Progenitor cell of endocrine pancreas (in vitro differentiated cells): Measurements from ENCODE around the gene TPCN2. TPM values are rescaled to one million over a fixed set of nuclear protein-coding genes. Genes with fewer than 3 reads are reported as not detected.

Experiments
- DNase-seq: peaks from one replicate; pipeline ENCODE4 v3.0.0; 2021; ENCODE audit warnings: low spot score; ENCODE audit not compliant: unreplicated experiment
- H3K27ac Mint-ChIP-seq: 2 replicates; pipeline ENCODE4 v1.8.0; 2021; ENCODE audit warnings: mild to moderate bottlenecking, moderate library complexity, mixed read lengths
- H3K27me3 Mint-ChIP-seq: 2 replicates; pipeline ENCODE4 v1.8.0; 2021; ENCODE audit warnings: mixed read lengths
- H3K36me3 Mint-ChIP-seq: 2 replicates; pipeline ENCODE4 v1.8.0; 2022; ENCODE audit warnings: mixed read lengths; ENCODE audit not compliant: insufficient read depth
- H3K4me1 Mint-ChIP-seq: 2 replicates; pipeline ENCODE4 v1.8.0; 2021; ENCODE audit warnings: low read depth, mixed read lengths
- H3K4me3 Mint-ChIP-seq: 2 replicates; pipeline ENCODE4 v1.8.0; 2021; ENCODE audit warnings: low read depth, mild to moderate bottlenecking, moderate library complexity, mixed read lengths
- H3K9me3 Mint-ChIP-seq: 2 replicates; pipeline ENCODE4 v1.8.0; 2021; ENCODE audit warnings: low read depth, mixed read lengths
- CTCF ChIP-seq: fragments of 200-600 bp; sonication (generic); IDR thresholded peaks from one replicate; pipeline ENCODE4 v1.5.0; 2021; ENCODE audit warnings: antibody characterized with exemption, mild to moderate bottlenecking; ENCODE audit not compliant: unreplicated experiment
- total RNA-seq: library from RNA; stranded (reverse); gene quantifications from 2 replicates; pipeline ENCODE4 v1.2.1, GENCODE V29; 2021

The TPCN2 gene
- total RNA-seq, 1 donor from 2014 or later = 19.7 TPM

DNA sequence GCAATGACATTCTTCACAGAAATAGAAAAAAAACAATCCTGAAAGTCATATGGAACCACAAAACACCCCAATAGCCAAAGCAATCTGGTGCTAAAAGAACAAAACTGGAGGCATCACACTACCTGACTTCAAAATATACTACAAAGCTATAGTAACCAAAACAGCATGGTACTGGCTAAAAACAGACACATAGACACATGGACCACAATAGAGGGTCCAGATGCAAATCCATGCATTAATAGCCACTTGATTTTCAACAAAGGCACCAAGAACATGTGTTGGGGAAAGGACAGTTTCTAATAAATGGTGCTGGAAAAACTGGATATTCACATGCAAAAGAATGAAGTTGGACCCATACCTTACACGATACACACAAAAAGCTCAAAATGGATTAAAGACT lies 79.2 kb downstream of the TPCN2 start:
- DNase-seq = no peak
- no peak for TF ChIP-seq CTCF
- H3K4me1 Mint-ChIP-seq = peaks cover 11% of the 10 kb centered on the region
- no peak overlapping the region for H3K4me3 Mint-ChIP-seq
- H3K9me3 Mint-ChIP-seq = peaks cover 10% of the 10 kb centered on the region
- H3K27ac Mint-ChIP-seq = no peak overlapping the region
- peaks cover 5% of the 10 kb centered on the region for H3K36me3 Mint-ChIP-seq
- H3K27me3 Mint-ChIP-seq = no peaks in the 10 kb centered on the region

DNA sequence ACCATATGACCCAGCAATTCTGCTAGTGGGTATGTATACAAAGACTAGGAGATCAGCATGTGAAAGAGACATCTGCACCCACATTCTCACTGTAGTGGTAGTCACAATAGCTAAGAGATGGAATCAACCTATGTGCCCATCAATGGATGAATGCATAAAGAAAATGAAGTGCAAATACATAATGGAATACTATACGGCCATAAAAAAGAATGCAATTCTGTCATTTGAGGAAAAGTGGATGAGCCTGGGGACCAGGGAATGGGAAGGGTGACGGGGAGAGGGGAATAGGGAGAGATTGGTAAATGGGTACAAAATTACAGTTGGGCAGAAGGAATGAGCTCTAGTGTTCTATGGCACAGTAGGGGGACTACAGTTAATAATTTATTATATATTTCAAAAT lies 80.3 kb downstream of the TPCN2 start:
- Mint-ChIP-seq H3K36me3 (peaks cover 11% of the 10 kb centered on the region), H3K9me3 (peaks cover 21% of the 10 kb centered on the region), H3K27me3 (no peaks in the 10 kb centered on the region), H3K27ac (no peak overlapping the region), H3K4me1 (peaks cover 5% of the 10 kb centered on the region), H3K4me3 (no peak overlapping the region)
- no peak for TF ChIP-seq CTCF
- DNase-seq = no peak

DNA sequence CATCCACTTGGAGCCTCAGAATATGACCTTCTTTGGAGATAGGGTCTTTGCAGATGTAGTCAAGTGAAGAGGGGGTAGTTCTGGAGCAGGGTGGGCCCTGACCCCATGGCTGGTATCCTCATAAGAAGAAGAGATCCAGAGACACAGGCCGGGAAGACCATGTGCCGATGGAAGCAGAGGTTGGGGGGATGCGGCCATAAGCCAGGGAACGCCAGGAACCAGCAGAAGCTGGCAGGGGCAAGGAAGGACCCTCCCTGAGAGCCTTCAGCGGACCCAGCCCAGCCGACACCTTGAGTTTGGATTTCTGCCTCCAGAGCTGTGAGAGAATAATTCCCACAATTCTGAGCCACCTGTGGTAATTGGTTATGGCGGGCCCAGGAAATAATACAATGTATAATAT lies 80.9 kb downstream of the TPCN2 start:
- H3K4me1 Mint-ChIP-seq = peaks cover 7% of the 10 kb centered on the region
- no peaks in the 10 kb centered on the region for H3K27me3 Mint-ChIP-seq
- H3K9me3 Mint-ChIP-seq = peaks cover 23% of the 10 kb centered on the region
- peaks cover 12% of the 10 kb centered on the region for H3K36me3 Mint-ChIP-seq
- no peak overlapping the region for H3K27ac Mint-ChIP-seq
- no peak for TF ChIP-seq CTCF
- no peak overlapping the region for H3K4me3 Mint-ChIP-seq
- DNase-seq = no peak

DNA sequence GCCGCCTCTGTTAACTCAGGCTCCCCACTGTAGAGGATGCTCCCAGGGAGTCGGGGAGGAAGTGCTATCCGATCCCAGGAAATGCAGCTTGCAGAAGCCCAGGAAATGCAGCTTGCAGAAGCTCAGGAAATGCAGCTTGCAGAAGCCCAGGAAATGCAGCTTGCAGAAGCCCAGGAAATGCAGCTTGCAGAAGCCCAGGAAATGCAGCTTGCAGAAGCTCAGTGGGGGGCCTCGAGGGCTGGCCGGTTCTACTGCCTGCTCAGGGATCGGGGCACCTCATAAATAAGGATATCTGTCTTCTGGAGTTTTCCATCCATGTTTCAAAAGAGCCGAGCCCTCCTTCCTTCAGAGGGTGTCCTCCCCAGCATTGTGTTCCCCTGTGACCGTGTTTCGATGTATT lies 81.9 kb downstream of the TPCN2 start:
- Mint-ChIP-seq H3K9me3 (peaks cover 23% of the 10 kb centered on the region), H3K4me3 (no peak overlapping the region), H3K36me3 (peaks cover 12% of the 10 kb centered on the region), H3K27ac (no peak overlapping the region), H3K27me3 (no peaks in the 10 kb centered on the region), H3K4me1 (peaks cover 12% of the 10 kb centered on the region)
- DNase-seq = no peak
- TF ChIP-seq CTCF = no peak

DNA sequence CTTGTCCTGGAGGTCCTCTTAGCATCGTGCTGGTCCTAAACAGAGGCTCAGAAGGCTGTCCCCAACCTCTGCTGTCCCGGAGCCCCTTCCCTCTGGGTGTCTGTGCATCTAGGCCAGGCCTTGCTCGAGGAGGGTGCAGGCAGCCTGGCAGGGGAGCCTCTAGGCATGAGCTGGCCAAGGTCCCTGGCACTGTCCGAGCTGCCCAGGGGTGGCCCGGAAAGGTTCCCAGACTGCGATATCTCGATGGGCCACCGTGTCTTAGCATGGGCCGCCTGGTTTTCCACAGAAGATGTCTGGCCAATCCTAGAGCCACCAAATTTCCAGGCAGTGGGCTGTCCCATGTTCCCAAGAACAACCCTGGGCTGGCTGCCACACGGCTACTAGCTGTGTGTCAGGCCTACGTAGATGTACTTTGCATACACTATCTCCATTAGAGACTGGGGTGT lies 82.4 kb downstream of the TPCN2 start:
- Mint-ChIP-seq H3K36me3 (peaks cover 12% of the 10 kb centered on the region), H3K9me3 (peaks cover 23% of the 10 kb centered on the region), H3K4me1 (peaks cover 16% of the 10 kb centered on the region), H3K4me3 (no peak overlapping the region), H3K27me3 (no peaks in the 10 kb centered on the region), H3K27ac (peak overlapping the region; percentile 52)
- no peak for TF ChIP-seq CTCF
- DNase-seq = no peak
